GM19328 (cell line): ENCODE data around the gene COL17A1.

Experiments used
- ATAC-seq: cut with Tn5 transposase; IDR thresholded peaks from one replicate; pipeline ENCODE4 v1.9.1; 2021; ENCODE audit warnings: mild to moderate bottlenecking, moderate library complexity; ENCODE audit not compliant: unreplicated experiment

Gene COL17A1

GRCh38 chr10:103991393-103992128 is 94.1 kb downstream of the COL17A1 start:
- no peak for ATAC-seq

- no peak for ATAC-seq
Observed at GRCh38 chr10:103990531-103990930, 95.1 kb downstream of the COL17A1 start.

GRCh38 chr10:103990121-103990520 is 95.6 kb downstream of the COL17A1 start:
- no peak for ATAC-seq

DNA sequence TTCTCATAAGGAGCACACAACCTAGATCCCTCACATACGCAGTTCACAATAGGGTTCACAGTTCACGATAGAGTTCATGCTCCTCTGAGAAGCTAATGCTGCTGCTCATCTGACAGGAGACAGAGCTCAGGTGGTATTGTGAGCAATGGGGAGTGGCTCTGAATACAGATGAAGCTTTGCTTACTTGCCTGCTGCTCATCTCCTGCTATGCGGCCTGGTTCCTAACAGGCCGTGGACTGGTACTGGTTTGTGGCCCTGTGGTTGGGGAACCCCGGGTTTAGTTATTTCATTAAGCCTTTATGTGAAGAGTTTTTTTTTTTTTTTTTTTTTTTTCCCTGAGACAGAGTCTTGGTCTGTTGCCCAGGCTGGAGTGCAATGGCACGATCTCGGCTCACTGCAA is 99.3 kb downstream of the COL17A1 start:
- ATAC-seq, result no peak

DNA sequence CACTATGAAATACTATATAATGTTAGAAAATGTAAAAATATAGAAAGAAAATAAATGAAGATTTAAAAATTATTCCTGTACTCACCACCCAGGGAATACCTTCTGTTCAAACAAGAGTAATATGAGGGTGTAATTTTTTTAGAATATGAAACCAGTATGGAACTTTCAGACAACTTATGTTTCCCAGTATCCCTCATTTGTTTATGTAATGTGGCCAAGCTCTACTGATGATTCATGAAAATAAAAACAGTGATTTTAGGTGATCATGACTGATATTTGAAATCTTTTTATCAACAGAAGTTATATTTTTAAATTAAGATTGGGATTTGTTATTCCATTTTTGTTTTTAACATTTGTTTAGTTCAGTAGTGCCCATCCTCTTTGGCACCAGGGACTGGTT is 100.0 kb downstream of the COL17A1 start:
- ATAC-seq, result no peak

DNA sequence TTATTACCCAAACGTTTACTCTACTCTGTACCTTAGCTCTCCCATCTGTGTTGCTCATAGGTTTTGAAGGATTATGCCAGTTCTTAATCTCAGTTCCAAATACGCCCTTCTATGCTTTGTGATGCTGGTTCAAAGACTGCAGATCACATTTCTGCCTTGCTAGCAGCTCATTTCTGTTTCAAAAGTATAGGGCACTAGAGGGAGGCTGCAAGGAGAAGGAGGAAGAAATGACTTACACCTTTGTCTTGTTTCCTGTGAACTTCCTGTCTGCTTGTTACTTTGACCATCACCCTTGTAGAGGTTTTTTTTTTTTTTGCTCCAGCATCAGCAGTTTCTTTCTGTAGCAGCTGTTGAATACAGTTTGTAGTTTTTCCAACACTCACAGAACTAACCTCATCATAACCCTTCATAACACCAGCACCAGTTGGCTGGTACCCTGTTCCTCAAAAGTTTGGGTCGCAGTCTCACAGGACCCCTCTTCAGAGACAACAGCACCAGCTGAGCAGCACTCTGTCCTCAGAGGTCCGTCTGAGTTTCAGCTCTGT is 102.2 kb downstream of the COL17A1 start:
- peak; percentile 74 for ATAC-seq

- no peak for ATAC-seq
Observed at GRCh38 chr10:103982639-103983038, 103.0 kb downstream of the COL17A1 start.
